NT2/D1 (cell line): ENCODE data around the gene SDHAF4.

ENCODE experiments used
- SUZ12 ChIP-seq: IDR thresholded peaks from 2 replicates; pipeline ENCODE4 v1.6.1; 2011; ENCODE audit not compliant: insufficient read length, insufficient read depth; ENCODE audit errors: extremely low read depth
- YY1 ChIP-seq: IDR thresholded peaks from 2 replicates; pipeline ENCODE4 v1.6.1; 2011; ENCODE audit not compliant: insufficient read length, insufficient read depth
- ZNF274 ChIP-seq: IDR thresholded peaks from 2 replicates; pipeline ENCODE4 v1.6.1; 2011; ENCODE audit warnings: mild to moderate bottlenecking, low read depth, low read length

GRCh38 chr6:70530023-70530422 is 36.7 kb upstream of the SDHAF4 start:
- TF ChIP-seq YY1 (no peak), ZNF274 (no peak), SUZ12 (no peak)
